H9 (cell line): ENCODE results near the gene FLOT2. TPM values are rescaled to one million over a fixed set of nuclear protein-coding genes. Genes with fewer than 3 reads are reported as not detected.

Source experiments
- DNase-seq: peaks from one replicate; pipeline ENCODE4 v3.0.0-alpha.2; 2017
- H2AFZ ChIP-seq: one replicate; pipeline ENCODE4 v1.6.1; 2013; ENCODE audit warnings: mild to moderate bottlenecking, low read length, control low read depth, moderate library complexity
- H2AK5ac ChIP-seq: 2 replicates; pipeline ENCODE4 v1.6.1; 2013; ENCODE audit warnings: low read length, control low read depth, mixed read lengths; ENCODE audit not compliant: insufficient read length
- H2BK120ac ChIP-seq: one replicate; pipeline ENCODE4 v1.6.1; 2013; ENCODE audit warnings: low read depth, mild to moderate bottlenecking, low read length, control low read depth, inconsistent platforms; ENCODE audit not compliant: poor library complexity, severe bottlenecking
- H2BK12ac ChIP-seq: 2 replicates; pipeline ENCODE4 v1.6.1; 2013; ENCODE audit warnings: low read length, control low read depth, mixed read lengths, low read depth; ENCODE audit not compliant: insufficient read length
- H2BK15ac ChIP-seq: 2 replicates; pipeline ENCODE4 v1.6.1; 2013; ENCODE audit warnings: low read depth, low read length, control low read depth
- H2BK20ac ChIP-seq: one replicate; pipeline ENCODE4 v1.6.1; 2013; ENCODE audit warnings: low read depth, mild to moderate bottlenecking, low read length, control low read depth, inconsistent platforms; ENCODE audit not compliant: poor library complexity, severe bottlenecking
- H2BK5ac ChIP-seq: 2 replicates; pipeline ENCODE4 v1.6.1; 2013; ENCODE audit warnings: low read length, control low read depth, mixed read lengths; ENCODE audit not compliant: insufficient read length
- H3K14ac ChIP-seq: 2 replicates; pipeline ENCODE4 v1.6.1; 2013; ENCODE audit warnings: low read length, control low read depth; ENCODE audit not compliant: insufficient read depth
- H3K18ac ChIP-seq: 2 replicates; pipeline ENCODE4 v1.6.1; 2013; ENCODE audit warnings: low read depth, mild to moderate bottlenecking, mixed read lengths, low read length, control low read depth; ENCODE audit not compliant: insufficient read length
- H3K23ac ChIP-seq: 2 replicates; pipeline ENCODE4 v1.6.1; 2013; ENCODE audit warnings: low read length, control low read depth, mixed read lengths, low read depth; ENCODE audit not compliant: insufficient read length
- H3K23me2 ChIP-seq: 2 replicates; pipeline ENCODE4 v1.6.1; 2013; ENCODE audit warnings: low read depth, mild to moderate bottlenecking, mixed read lengths, low read length, control low read depth; ENCODE audit not compliant: insufficient read length, poor library complexity, severe bottlenecking
- H3K27ac ChIP-seq: 2 replicates; pipeline ENCODE4 v1.5.1; 2013; ENCODE audit warnings: low read length, control low read depth, mixed read lengths, low read depth; ENCODE audit not compliant: insufficient read length
- H3K27me3 ChIP-seq: 2 replicates; pipeline ENCODE4 v1.6.1; 2013; ENCODE audit warnings: low read length, control low read depth, inconsistent platforms; ENCODE audit not compliant: insufficient read depth
- H3K4ac ChIP-seq: 2 replicates; pipeline ENCODE4 v1.6.1; 2013; ENCODE audit warnings: low read depth, mild to moderate bottlenecking, control low read depth, inconsistent platforms, low read length, moderate library complexity
- H3K4me1 ChIP-seq: 2 replicates; pipeline ENCODE4 v1.6.1; 2013; ENCODE audit warnings: low read length, control low read depth, inconsistent platforms; ENCODE audit not compliant: insufficient read depth
- H3K4me2 ChIP-seq: 2 replicates; pipeline ENCODE4 v1.6.1; 2013; ENCODE audit warnings: low read length, control low read depth, mixed read lengths; ENCODE audit not compliant: insufficient read length, insufficient read depth
- H3K56ac ChIP-seq: 2 replicates; pipeline ENCODE4 v1.6.1; 2013; ENCODE audit warnings: low read depth, mild to moderate bottlenecking, mixed read lengths, low read length, control low read depth; ENCODE audit not compliant: insufficient read length
- H3K79me1 ChIP-seq: 2 replicates; pipeline ENCODE4 v1.6.1; 2013; ENCODE audit warnings: low read depth, mild to moderate bottlenecking, moderate library complexity, low read length, control low read depth, inconsistent platforms; ENCODE audit not compliant: insufficient read depth, poor library complexity, severe bottlenecking
- H3K79me2 ChIP-seq: 2 replicates; pipeline ENCODE4 v1.6.1; 2013; ENCODE audit warnings: low read length, control low read depth, inconsistent platforms; ENCODE audit not compliant: insufficient read depth
- H3K9ac ChIP-seq: 2 replicates; pipeline ENCODE4 v1.6.1; 2013; ENCODE audit warnings: low read length, control low read depth, mixed read lengths; ENCODE audit not compliant: insufficient read length; ENCODE audit errors: extremely low read depth
- H3K9me3 ChIP-seq: one replicate; pipeline ENCODE4 v1.6.1; 2013; ENCODE audit warnings: low read depth, low read length, inconsistent platforms; ENCODE audit not compliant: control insufficient read depth
- H3T11ph ChIP-seq: one replicate; pipeline ENCODE4 v1.6.1; 2013; ENCODE audit warnings: mild to moderate bottlenecking, low read length, control low read depth, inconsistent platforms
- H4K20me1 ChIP-seq: one replicate; pipeline ENCODE4 v1.6.1; 2013; ENCODE audit not compliant: control insufficient read depth, insufficient read length, insufficient read depth
- H4K5ac ChIP-seq: 2 replicates; pipeline ENCODE4 v1.6.1; 2013; ENCODE audit warnings: low read depth, mild to moderate bottlenecking, mixed read lengths, low read length, control low read depth; ENCODE audit not compliant: insufficient read length
- H4K8ac ChIP-seq: replicated peaks from 2 replicates; pipeline ENCODE4 v1.6.1; 2013; ENCODE audit warnings: low read length, control low read depth, mixed read lengths, low read depth; ENCODE audit not compliant: insufficient read length
- H4K91ac ChIP-seq: 2 replicates; pipeline ENCODE4 v1.6.1; 2013; ENCODE audit warnings: low read depth, mild to moderate bottlenecking, moderate library complexity, mixed read lengths, low read length, control low read depth; ENCODE audit not compliant: insufficient read length
- H3K27ac Mint-ChIP-seq, 3 experiments: 2 replicates in 2 of 3; 3 replicates in 1 of 3; pipeline ENCODE4 v1.8.0; 2020 to 2021; ENCODE audit warnings: mixed read lengths in 3 of 3, mild to moderate bottlenecking in 1 of 3, moderate library complexity in 1 of 3
- H3K27me3 Mint-ChIP-seq: 2 replicates; pipeline ENCODE4 v1.8.0; 2021; ENCODE audit warnings: low read depth, mild to moderate bottlenecking, moderate library complexity, mixed read lengths
- H3K36me3 Mint-ChIP-seq, 3 experiments: 2 replicates in 2 of 3; 3 replicates in 1 of 3; pipeline ENCODE4 v1.8.0; 2020 to 2021; ENCODE audit warnings: low read depth in 3 of 3, mixed read lengths in 3 of 3; ENCODE audit not compliant: insufficient read depth in 1 of 3
- H3K4me1 Mint-ChIP-seq, 2 experiments: 2 replicates each; pipeline ENCODE4 v1.8.0; 2020; ENCODE audit warnings: mixed read lengths in 2 of 2
- H3K4me3 Mint-ChIP-seq, 2 experiments: 2 replicates in 1 of 2; 3 replicates in 1 of 2; pipeline ENCODE4 v1.8.0; 2020 to 2021; ENCODE audit warnings: mild to moderate bottlenecking in 2 of 2, mixed read lengths in 2 of 2, moderate library complexity in 1 of 2
- H3K9me3 Mint-ChIP-seq, 2 experiments: 2 replicates in 1 of 2; 3 replicates in 1 of 2; pipeline ENCODE4 v1.8.0; 2020; ENCODE audit warnings: mild to moderate bottlenecking in 2 of 2, mixed read lengths in 2 of 2, moderate library complexity in 1 of 2
- CTCF ChIP-seq: fragments of 200-600 bp; sonication (generic); conservative IDR thresholded peaks from 3 replicates; pipeline ENCODE4 v1.8.0; 2021; ENCODE audit warnings: antibody characterized with exemption, mild to moderate bottlenecking
- WGBS: extraction: QIAGEN DNeasy Blood & Tissue Kit; methylation state at CpG from one replicate; pipeline ENCODE4 v1.1.7; 2013; ENCODE audit warnings: missing lambda C conversion rate, low lambda C conversion rate, mixed read lengths; ENCODE audit not compliant: insufficient read length; ENCODE audit errors: extremely low coverage; 5-methylcytosine and 5-hydroxymethylcytosine counted together
- total RNA-seq: library from RNA; stranded (reverse); gene quantifications from 2 replicates; pipeline ENCODE4 v1.2.1, GENCODE V29; 2021

The FLOT2 gene
- total RNA-seq, 1 experiment from 2014 or later, result 173 TPM

GRCh38 chr17:28873839-28874238, 23.7 kb downstream of the FLOT2 start:
- peaks cover 0 to 12% of the 10 kb centered on the region in 2 experiments; a peak in 2 of 4 replicates for H3K4me1 Mint-ChIP-seq

More at GRCh38 chr17:28873839-28874238, 23.7 kb downstream of the FLOT2 start:
- Histone ChIP-seq H3K4me1 (no peaks in the 10 kb centered on the region), H2BK120ac (no peak overlapping the region), H4K8ac (no peak overlapping the region), H2AK5ac (no peak overlapping the region), H4K20me1 (no peaks in the 10 kb centered on the region), H3K56ac (no peak overlapping the region), H3K79me2 (no peaks in the 10 kb centered on the region), H3K14ac (no peak overlapping the region), H2AFZ (no peak overlapping the region), H3K4ac (no peak overlapping the region), H3K9me3 (no peaks in the 10 kb centered on the region), H4K91ac (no peak overlapping the region), H3T11ph (no peak overlapping the region), H3K27ac (no peak overlapping the region), H3K9ac (no peak overlapping the region), H4K5ac (no peak overlapping the region), H2BK5ac (no peak overlapping the region), H3K23me2 (no peaks in the 10 kb centered on the region), H2BK12ac (no peak overlapping the region), H2BK20ac (no peak overlapping the region), H2BK15ac (no peak overlapping the region), H3K27me3 (no peaks in the 10 kb centered on the region), H3K79me1 (no peaks in the 10 kb centered on the region), H3K4me2 (no peak overlapping the region), H3K18ac (no peak overlapping the region), H3K23ac (no peak overlapping the region)
- Mint-ChIP-seq H3K27ac (no peak overlapping the region), H3K9me3 (peaks cover 4 to 6% of the 10 kb centered on the region in 2 experiments; a peak in 3 of 5 replicates), H3K36me3 (peaks cover 8 to 14% (median 13%) of the 10 kb centered on the region in 3 experiments; a peak in 6 of 7 replicates), H3K4me3 (no peak overlapping the region; a peak in 1 of 5 replicates), H3K27me3 (peaks cover 9% of the 10 kb centered on the region)
- no peak for DNase-seq
- no CpG with 5 or more reads among the region's 7 CpGs for WGBS
- no peak for TF ChIP-seq CTCF
